WERI-Rb-1 (cell line): Measurements from ENCODE around the gene MRPS5.

Experiments used
- DNase-seq: peaks from one replicate; pipeline ENCODE4 v3.0.0-alpha.2; 2020
- H3K27ac ChIP-seq: fragments of 250-450 bp; sonication (Bioruptor Pico); 2 replicates; pipeline ENCODE4 v1.5.1; 2020; ENCODE audit warnings: mild to moderate bottlenecking, moderate library complexity
- H3K27me3 ChIP-seq: fragments of 250-450 bp; sonication (Bioruptor Pico); 2 replicates; pipeline ENCODE4 v1.5.1; 2021; ENCODE audit warnings: mild to moderate bottlenecking, low read depth, moderate library complexity; ENCODE audit not compliant: insufficient read depth, severe bottlenecking
- H3K36me3 ChIP-seq: fragments of 250-450 bp; sonication (Bioruptor Pico); 2 replicates; pipeline ENCODE4 v1.5.1; 2020; ENCODE audit warnings: mild to moderate bottlenecking, moderate library complexity
- H3K4me3 ChIP-seq: 2 replicates; pipeline ENCODE4 v1.5.1; 2011; ENCODE audit warnings: low read depth, mild to moderate bottlenecking, control low read depth, low read length
- H3K9me3 ChIP-seq: fragments of 250-450 bp; sonication (Bioruptor Pico); 2 replicates; pipeline ENCODE4 v1.5.1; 2021; ENCODE audit warnings: mild to moderate bottlenecking, moderate library complexity; ENCODE audit not compliant: severe bottlenecking
- TF ChIP-seq, protein P1 (sequence below): IDR thresholded peaks from 2 replicates; pipeline ENCODE4 v1.5.1; 2011; ENCODE audit warnings: low read depth, mild to moderate bottlenecking, control low read depth, inconsistent platforms, low read length

MRPS5 gene

GRCh38 chr2:95071856-95072255 is 49.8 kb downstream of the MRPS5 start:
- H3K9me3 ChIP-seq: no peaks in the 10 kb centered on the region
- H3K4me3 ChIP-seq: no peak overlapping the region
- no peaks in the 10 kb centered on the region for H3K27me3 ChIP-seq
- DNase-seq: no peak
- TF ChIP-seq, protein P1, sequence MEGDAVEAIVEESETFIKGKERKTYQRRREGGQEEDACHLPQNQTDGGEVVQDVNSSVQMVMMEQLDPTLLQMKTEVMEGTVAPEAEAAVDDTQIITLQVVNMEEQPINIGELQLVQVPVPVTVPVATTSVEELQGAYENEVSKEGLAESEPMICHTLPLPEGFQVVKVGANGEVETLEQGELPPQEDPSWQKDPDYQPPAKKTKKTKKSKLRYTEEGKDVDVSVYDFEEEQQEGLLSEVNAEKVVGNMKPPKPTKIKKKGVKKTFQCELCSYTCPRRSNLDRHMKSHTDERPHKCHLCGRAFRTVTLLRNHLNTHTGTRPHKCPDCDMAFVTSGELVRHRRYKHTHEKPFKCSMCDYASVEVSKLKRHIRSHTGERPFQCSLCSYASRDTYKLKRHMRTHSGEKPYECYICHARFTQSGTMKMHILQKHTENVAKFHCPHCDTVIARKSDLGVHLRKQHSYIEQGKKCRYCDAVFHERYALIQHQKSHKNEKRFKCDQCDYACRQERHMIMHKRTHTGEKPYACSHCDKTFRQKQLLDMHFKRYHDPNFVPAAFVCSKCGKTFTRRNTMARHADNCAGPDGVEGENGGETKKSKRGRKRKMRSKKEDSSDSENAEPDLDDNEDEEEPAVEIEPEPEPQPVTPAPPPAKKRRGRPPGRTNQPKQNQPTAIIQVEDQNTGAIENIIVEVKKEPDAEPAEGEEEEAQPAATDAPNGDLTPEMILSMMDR: no peak
- H3K36me3 ChIP-seq: no peaks in the 10 kb centered on the region
- no peak overlapping the region for H3K27ac ChIP-seq

DNA sequence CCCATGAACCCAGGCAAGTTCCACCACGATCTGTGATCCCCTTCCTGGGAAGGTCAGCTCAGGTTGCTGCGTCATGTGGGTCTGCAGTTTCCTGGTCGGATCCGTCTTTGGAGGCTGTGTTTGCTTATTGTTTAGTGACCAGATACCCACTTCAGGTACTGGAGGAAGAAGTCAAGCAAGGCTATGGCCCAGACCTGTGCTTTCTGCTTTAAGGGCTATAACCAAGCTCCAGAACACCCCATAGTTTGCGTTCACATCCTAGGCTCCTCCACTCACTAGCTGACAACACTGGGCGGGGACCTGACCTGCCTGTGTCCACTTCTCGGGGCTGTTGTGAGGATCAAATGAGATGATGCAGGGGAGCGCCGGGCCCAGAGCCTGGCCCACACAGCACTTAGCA is 52.1 kb downstream of the MRPS5 start:
- H3K4me3 ChIP-seq: no peak overlapping the region
- no peaks in the 10 kb centered on the region for H3K9me3 ChIP-seq
- DNase-seq: no peak
- no peak overlapping the region for H3K27ac ChIP-seq
- H3K36me3 ChIP-seq: no peaks in the 10 kb centered on the region
- no peaks in the 10 kb centered on the region for H3K27me3 ChIP-seq
- TF ChIP-seq, protein P1: no peak

- no peak overlapping the region for H3K4me3 ChIP-seq
- H3K36me3 ChIP-seq: no peaks in the 10 kb centered on the region
- TF ChIP-seq, protein P1: no peak
- no peak overlapping the region for H3K27ac ChIP-seq
- no peaks in the 10 kb centered on the region for H3K9me3 ChIP-seq
- no peaks in the 10 kb centered on the region for H3K27me3 ChIP-seq
- DNase-seq: no peak
These were observed 53.4 kb downstream of the MRPS5 start for GRCh38 chr2:95068256-95068655.

DNA sequence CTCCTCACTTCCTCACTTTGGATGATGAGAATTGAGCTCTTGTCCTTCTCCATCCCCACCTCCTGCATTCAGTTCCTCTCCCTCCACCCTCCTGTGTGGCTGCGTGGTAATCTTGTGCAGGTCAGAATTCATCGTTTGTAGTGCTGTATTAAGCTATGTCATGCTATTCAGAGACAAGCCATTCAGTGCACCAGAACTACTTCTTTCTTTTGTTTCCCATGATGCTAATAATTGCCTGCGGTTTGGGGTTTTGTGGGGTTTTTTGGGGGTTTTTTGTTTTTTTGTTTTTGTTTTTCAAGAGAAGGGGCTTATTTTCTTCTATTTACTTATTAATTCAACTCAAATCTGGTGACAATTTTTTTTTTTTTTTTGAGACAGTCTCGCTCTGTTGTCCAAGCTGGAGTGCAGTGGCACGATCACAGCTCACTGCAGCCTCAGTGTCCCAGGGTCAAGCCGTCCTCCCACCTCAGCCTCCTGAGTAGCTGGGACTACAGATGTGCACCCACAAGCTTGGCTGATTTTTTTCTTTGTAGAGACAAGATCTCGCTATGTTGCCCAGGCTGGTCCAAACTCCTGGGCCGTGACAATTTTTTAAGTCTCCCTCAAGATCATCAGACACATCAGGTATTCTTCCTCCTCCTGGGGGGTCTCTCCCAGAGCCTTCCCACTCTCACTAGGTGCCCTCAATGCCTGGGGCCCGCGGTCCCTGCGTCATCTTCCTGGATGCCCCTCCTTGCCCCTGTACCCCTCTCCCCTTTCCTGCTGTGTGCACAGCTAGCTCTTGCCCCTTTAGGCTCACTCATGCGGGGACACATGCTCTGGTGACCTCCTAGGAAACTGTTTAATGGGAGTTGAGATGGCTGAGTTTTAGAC is 58.3 kb downstream of the MRPS5 start:
- Histone ChIP-seq H3K36me3 (no peaks in the 10 kb centered on the region), H3K27me3 (no peaks in the 10 kb centered on the region), H3K4me3 (no peak overlapping the region), H3K27ac (no peak overlapping the region), H3K9me3 (no peaks in the 10 kb centered on the region)
- no peak for DNase-seq
- TF ChIP-seq, protein P1: no peak

DNA sequence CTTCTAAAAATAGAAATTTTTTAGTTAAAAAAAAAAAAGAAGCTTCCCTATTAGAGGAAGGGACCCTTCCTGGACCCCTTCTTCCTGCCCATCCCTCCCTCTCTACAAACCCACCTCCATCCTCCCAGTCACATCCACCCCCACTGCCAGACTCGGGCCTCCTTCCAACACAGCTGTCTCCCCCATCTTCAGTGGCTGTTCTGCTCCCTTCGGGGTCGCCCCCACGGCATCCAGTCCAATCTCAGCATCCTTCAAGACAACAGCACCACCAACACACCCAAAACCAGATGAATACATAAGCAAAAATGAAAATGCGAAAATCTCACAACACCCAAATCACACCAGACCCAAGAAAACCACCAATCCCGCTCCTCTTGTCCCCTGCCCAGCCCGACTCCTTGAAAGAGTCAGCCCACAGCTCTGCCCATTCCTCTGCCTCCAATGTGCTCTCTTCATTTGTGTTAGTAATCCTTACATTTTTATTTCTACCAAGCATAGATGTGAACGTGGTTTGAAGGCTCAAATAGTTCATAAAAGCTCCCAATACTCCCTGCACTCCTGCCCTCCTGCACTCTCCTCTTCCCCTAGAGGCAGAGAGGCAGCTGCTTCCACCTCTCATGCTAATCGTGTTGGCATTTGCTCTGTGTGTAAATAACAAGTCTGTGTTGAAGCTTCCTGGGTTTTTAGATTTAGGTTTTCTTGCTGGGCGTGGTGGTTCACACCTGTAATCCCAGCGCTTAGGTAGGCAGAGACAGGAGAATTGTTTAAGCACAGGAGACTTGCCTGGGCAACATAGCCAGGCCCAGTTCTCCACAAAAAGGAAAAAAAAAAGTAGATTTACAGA is 59.1 kb downstream of the MRPS5 start:
- Histone ChIP-seq H3K27me3 (no peaks in the 10 kb centered on the region), H3K4me3 (no peak overlapping the region), H3K27ac (no peak overlapping the region), H3K9me3 (no peaks in the 10 kb centered on the region), H3K36me3 (no peaks in the 10 kb centered on the region)
- TF ChIP-seq, protein P1: no peak
- no peak for DNase-seq
